NAMALWA (cell line): ENCODE data around the gene CACNA1F.
A peak's percentile ranks its signal among the peaks of the same experiment; 100 is the strongest.
"Not testable (repeated sequence)": the region's sequence is repeated elsewhere in the genome, so short reads cannot be mapped to it uniquely, and the experiment has no call there.

Experiments used
- DNase-seq: peaks from one replicate; pipeline ENCODE4 v3.0.0-alpha.2; 2015; ENCODE audit warnings: low spot score

CACNA1F gene

GRCh38 chrX:49176421-49177326 lies 56.5 kb downstream of the CACNA1F start:
- peak; percentile 39 for DNase-seq

GRCh38 chrX:49175435-49176274 lies 57.5 kb downstream of the CACNA1F start:
- DNase-seq = no peak

GRCh38 chrX:49174723-49175122 lies 58.4 kb downstream of the CACNA1F start:
- no peak for DNase-seq

- DNase-seq = not testable (repeated sequence)
Measured at GRCh38 chrX:49173544-49173943, 59.6 kb downstream of the CACNA1F start.

- peak; percentile 79 for DNase-seq
Measured at GRCh38 chrX:49172280-49172780, 60.8 kb downstream of the CACNA1F start.

GRCh38 chrX:49171752-49172279 lies 61.3 kb downstream of the CACNA1F start, which contains the start of gene PLP2:
PLP2 (plus strand) TSS chrX:49171898; CDS start chrX:49172001, 103 bp downstream.
- DNase-seq = peak; percentile 71

GRCh38 chrX:49167740-49168108 lies 65.4 kb downstream of the CACNA1F start:
- no peak for DNase-seq

- DNase-seq = peak; percentile 61
Measured at GRCh38 chrX:49166914-49167739, 66.0 kb downstream of the CACNA1F start.

GRCh38 chrX:49165901-49166881 lies 66.9 kb downstream of the CACNA1F start:
- DNase-seq = peak; percentile 76

- no peak for DNase-seq
Measured at GRCh38 chrX:49164589-49165360, 68.4 kb downstream of the CACNA1F start.

- DNase-seq = peak; percentile 85
Measured at GRCh38 chrX:49163555-49164419, 69.4 kb downstream of the CACNA1F start.

GRCh38 chrX:49162620-49163019 lies 70.5 kb downstream of the CACNA1F start, which contains the start of gene MAGIX:
MAGIX (plus strand) TSS chrX:49162758; CDS start chrX:49162890, 132 bp downstream.
- no peak for DNase-seq

GRCh38 chrX:49161632-49162031 lies 71.5 kb downstream of the CACNA1F start:
- no peak for DNase-seq

GRCh38 chrX:49160908-49161307 lies 72.2 kb downstream of the CACNA1F start:
- DNase-seq = no peak

- no peak for DNase-seq
Measured at GRCh38 chrX:49157194-49157593, 75.9 kb downstream of the CACNA1F start.

GRCh38 chrX:49155900-49156837 lies 77.0 kb downstream of the CACNA1F start:
- peak; percentile 87 for DNase-seq

GRCh38 chrX:49155243-49155899 lies 77.8 kb downstream of the CACNA1F start:
- peak; percentile 80 for DNase-seq
